22Rv1 (cell line): Measurements from ENCODE around the gene CTDSPL.

ENCODE experiments used
- H3K27ac ChIP-seq: fragments of 450-650 bp; 2 replicates; pipeline ENCODE4 v1.5.1; 2017
- CTCF ChIP-seq: fragments of 450-650 bp; IDR thresholded peaks from 2 replicates; pipeline ENCODE4 v1.5.1; 2017; ENCODE audit warnings: mild to moderate bottlenecking
- ZFX ChIP-seq: fragments of 450-650 bp; IDR thresholded peaks from 2 replicates; pipeline ENCODE4 v1.6.1; 2017; ENCODE audit warnings: antibody characterized with exemption, borderline replicate concordance

Gene CTDSPL

GRCh38 chr3:37823189-37823588, 38.5 kb upstream of the CTDSPL start:
- no peak for TF ChIP-seq CTCF
- H3K27ac ChIP-seq = no peak overlapping the region

GRCh38 chr3:37824090-37824953, 37.4 kb upstream of the CTDSPL start:
- no peak for TF ChIP-seq ZFX
- no peak for TF ChIP-seq CTCF
- H3K27ac ChIP-seq = no peak overlapping the region

- H3K27ac ChIP-seq = no peak overlapping the region
These were observed 36.7 kb upstream of the CTDSPL start for GRCh38 chr3:37824954-37825328.

GRCh38 chr3:37825744-37826400, 35.8 kb upstream of the CTDSPL start:
- TF ChIP-seq ZFX = no peak
- no peak for TF ChIP-seq CTCF

More at GRCh38 chr3:37824954-37825328, 36.7 kb upstream of the CTDSPL start:
- no peak for TF ChIP-seq CTCF
- no peak for TF ChIP-seq ZFX

GRCh38 chr3:37826502-37826901, 35.2 kb upstream of the CTDSPL start:
- no peak for TF ChIP-seq ZFX
- no peak for TF ChIP-seq CTCF

More at GRCh38 chr3:37825744-37826400, 35.8 kb upstream of the CTDSPL start:
- H3K27ac ChIP-seq = no peak overlapping the region

GRCh38 chr3:37826933-37827332, 34.7 kb upstream of the CTDSPL start:
- TF ChIP-seq CTCF = no peak
- TF ChIP-seq ZFX = no peak
- H3K27ac ChIP-seq = no peak overlapping the region

More at GRCh38 chr3:37826502-37826901, 35.2 kb upstream of the CTDSPL start:
- H3K27ac ChIP-seq = no peak overlapping the region

GRCh38 chr3:37832480-37832879, 29.2 kb upstream of the CTDSPL start:
- TF ChIP-seq ZFX (no peak), CTCF (no peak)
- no peak overlapping the region for H3K27ac ChIP-seq
